HCT116 (cell line): ENCODE measurements around the gene AGAP1. TPM values are rescaled to one million over a fixed set of nuclear protein-coding genes. Genes with fewer than 3 reads are reported as not detected.

ENCODE experiments used
- ATAC-seq: fragments of 200-7000 bp; cut with Tn5 transposase; 2 replicates; pipeline ENCODE4 v1.9.1; 2020; ENCODE audit warnings: mild to moderate bottlenecking, moderate library complexity
- BruUV-seq: library from RNA; stranded (reverse); fragments of 400-500 nt; replicated peaks from 2 replicates; lab custom pipeline; 2021; lab: Mats Ljungman, UMichigan
- CTCF ChIA-PET: fragments of 300-600 bp; sonication (Branson Sonifier 250); formaldehyde crosslinking; loops from one replicate; lab custom pipeline; 2021; ENCODE audit warnings: antibody characterized with exemption; lab: Charles Lee
- POLR2A ChIA-PET: fragments of 300-600, 350-600 bp; sonication (Branson Sonifier 250); formaldehyde crosslinking; loops from one replicate; lab custom pipeline; 2021; ENCODE audit warnings: antibody characterized with exemption; lab: Charles Lee
- RAD21 ChIA-PET, 2 experiments: fragments of 300-600 bp; sonication (Branson Sonifier 250); formaldehyde crosslinking; loops; one replicate each; lab custom pipeline; 2023; ENCODE audit warnings: low total read pairs in 2 of 2; ENCODE audit not compliant: uncharacterized antibody in 2 of 2, unreplicated experiment in 2 of 2, low non-redundant PET in 1 of 2; lab: Charles Lee
- DNase-seq: peaks from one replicate; pipeline ENCODE4 v3.0.0-alpha.2; 2010; ENCODE audit warnings: low read depth, low spot score
- H2AFZ ChIP-seq: fragments of 200-600 bp; shearing (Covaris generic), sonication (generic); 2 replicates; pipeline ENCODE4 v1.6.1; 2017; ENCODE audit warnings: low read depth, mixed run types, mixed read lengths, antibody characterized with exemption, low read length; ENCODE audit not compliant: poor library complexity, severe bottlenecking
- H3K27ac ChIP-seq: 2 replicates; pipeline ENCODE4 v1.5.1; 2012; ENCODE audit warnings: low read depth, low read length
- H3K27me3 ChIP-seq: fragments of 200-600 bp; sonication (generic); 2 replicates; pipeline ENCODE4 v1.6.1; 2016; ENCODE audit warnings: mixed run types, low read length, mixed read lengths; ENCODE audit not compliant: insufficient read depth
- H3K36me3 ChIP-seq, 2 experiments: fragments of 200-500 bp in 1 of 2; fragments of 200-600 bp in 1 of 2; sonication (Bioruptor generic) in 1 of 2; sonication (generic) in 1 of 2; 2 replicates each; pipeline versions ENCODE4 v1.5.1 to v1.6.1; 2014 to 2016; ENCODE audit warnings: low read length in 2 of 2, inconsistent platforms in 1 of 2, mixed read lengths in 1 of 2, mixed run types in 1 of 2; ENCODE audit not compliant: insufficient read depth in 2 of 2, control insufficient read depth in 1 of 2
- H3K4me1 ChIP-seq, 2 experiments: fragments of 200-600 bp in 1 of 2; sonication (generic) in 1 of 2; 2 replicates each; pipeline versions ENCODE4 v1.5.1 to v1.6.1; 2012 to 2017; ENCODE audit warnings: low read length in 2 of 2, inconsistent platforms in 1 of 2, mild to moderate bottlenecking in 1 of 2, mixed read lengths in 1 of 2, mixed run types in 1 of 2, moderate library complexity in 1 of 2; ENCODE audit not compliant: insufficient read depth in 2 of 2, control insufficient read depth in 1 of 2
- H3K4me2 ChIP-seq: fragments of 200-600 bp; sonication (generic); 2 replicates; pipeline ENCODE4 v1.6.1; 2017; ENCODE audit warnings: mixed run types, low read length, mixed read lengths
- H3K4me3 ChIP-seq, 2 experiments: fragments of 200-600 bp in 1 of 2; sonication (generic) in 1 of 2; replicated peaks in 1 of 2; 2 replicates each; pipeline ENCODE4 v1.5.1; 2011 to 2016; ENCODE audit warnings: low read length in 2 of 2, control low read depth in 1 of 2, low read depth in 1 of 2, mild to moderate bottlenecking in 1 of 2, mixed read lengths in 1 of 2, mixed run types in 1 of 2
- H3K79me2 ChIP-seq: fragments of 200-600 bp; sonication (generic); 2 replicates; pipeline ENCODE4 v1.6.1; 2017; ENCODE audit warnings: mild to moderate bottlenecking, mixed run types, low read length, moderate library complexity, mixed read lengths; ENCODE audit not compliant: insufficient read depth
- H3K9ac ChIP-seq: fragments of 200-600 bp; sonication (generic); 2 replicates; pipeline ENCODE4 v1.6.1; 2016; ENCODE audit warnings: low read length, mixed read lengths
- H3K9me2 ChIP-seq: fragments of 200-600 bp; sonication (generic), shearing (Covaris generic); 2 replicates; pipeline ENCODE4 v1.6.1; 2017; ENCODE audit warnings: mixed run types, mild to moderate bottlenecking, moderate library complexity; ENCODE audit not compliant: insufficient read depth
- H3K9me3 ChIP-seq, 2 experiments: fragments of 200-500 bp in 1 of 2; fragments of 200-600 bp in 1 of 2; sonication (Bioruptor generic) in 1 of 2; sonication (generic) in 1 of 2; 2 replicates each; pipeline ENCODE4 v1.6.1; 2014 to 2017; ENCODE audit warnings: low read length in 2 of 2, mixed read lengths in 2 of 2, inconsistent platforms in 1 of 2, low read depth in 1 of 2, mild to moderate bottlenecking in 1 of 2, mixed run types in 1 of 2, moderate library complexity in 1 of 2; ENCODE audit not compliant: control insufficient read depth in 1 of 2, insufficient read depth in 1 of 2
- H4K20me1 ChIP-seq: fragments of 200-600 bp; sonication (generic), shearing (Covaris generic); 2 replicates; pipeline ENCODE4 v1.6.1; 2017; ENCODE audit warnings: mixed run types, mild to moderate bottlenecking, moderate library complexity; ENCODE audit not compliant: insufficient read depth
- CEBPB ChIP-seq: IDR thresholded peaks from 2 replicates; pipeline ENCODE4 v1.6.1; 2012; ENCODE audit warnings: low read depth
- JUND ChIP-seq: IDR thresholded peaks from 2 replicates; pipeline ENCODE4 v1.6.1; 2012
- SIN3A ChIP-seq: IDR thresholded peaks from 2 replicates; pipeline ENCODE4 v1.6.1; 2012; ENCODE audit warnings: low read depth
- TCF7L2 ChIP-seq: IDR thresholded peaks from 2 replicates; pipeline ENCODE4 v1.7.0; 2011; ENCODE audit warnings: borderline replicate concordance, inconsistent platforms; ENCODE audit not compliant: insufficient read depth, insufficient read length; ENCODE audit errors: extremely low read depth
- ZNF274 ChIP-seq: fragments of 200-500 bp; sonication (Bioruptor generic); IDR thresholded peaks from 2 replicates; pipeline ENCODE4 v1.6.1; 2014; ENCODE audit warnings: mild to moderate bottlenecking, low read depth, low read length, inconsistent platforms
- intact Hi-C: fragments of 100-400 bp; cut with micrococcal nuclease; formaldehyde crosslinking; loops from 2 replicates; pipeline ENCODE4 v1.10.0; 2022
- total RNA-seq: library from RNA; stranded (reverse); gene quantifications from one replicate; pipeline ENCODE4 v1.2.1, GENCODE V29; 2021; ENCODE audit not compliant: unreplicated experiment
- TF ChIP-seq, protein P1 (sequence below), 3 experiments: fragments of 200-600 bp in 1 of 3; sonication (generic) in 1 of 3; IDR thresholded peaks in 2 of 3; conservative IDR thresholded peaks in 1 of 3; 2 replicates each; pipeline ENCODE4 v1.5.1; 2012 to 2017; ENCODE audit warnings: low read depth in 2 of 3, low read length in 2 of 3, antibody characterized with exemption in 1 of 3, borderline replicate concordance in 1 of 3, control low read depth in 1 of 3, mild to moderate bottlenecking in 1 of 3, mixed read lengths in 1 of 3, mixed run types in 1 of 3, moderate library complexity in 1 of 3; ENCODE audit not compliant: insufficient read depth in 1 of 3
- TF ChIP-seq, protein P2 (sequence below): IDR thresholded peaks from 2 replicates; pipeline ENCODE4 v1.6.1; 2012; ENCODE audit warnings: low read depth

AGAP1 gene
- total RNA-seq, 1 experiment from 2014 or later, result 43.8 TPM

DNA sequence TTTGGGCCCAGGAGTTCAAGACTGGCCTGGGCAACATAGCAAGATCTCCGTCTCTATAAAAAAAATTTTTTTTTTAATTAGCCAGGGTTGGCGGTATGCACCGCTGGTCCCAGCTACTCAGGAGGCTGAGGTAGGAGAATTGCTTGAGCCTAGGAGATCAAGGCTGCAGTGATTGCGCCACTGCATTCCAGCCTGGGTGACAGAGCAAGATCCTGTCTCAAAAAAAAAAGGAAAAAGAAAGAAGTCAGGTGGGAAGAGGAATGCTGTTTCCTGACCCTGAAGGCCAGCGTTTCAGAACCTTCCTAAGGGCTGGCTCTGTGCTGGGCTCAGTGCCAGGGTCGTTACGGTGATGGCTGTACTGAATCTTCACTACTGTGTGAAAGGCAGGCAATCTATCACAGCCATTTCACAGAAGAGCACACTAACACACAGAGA lies 35.0 kb upstream of the AGAP1 start:
- no peaks in the 10 kb centered on the region for H4K20me1 ChIP-seq
- no peaks in the 10 kb centered on the region for H3K9me2 ChIP-seq
- RAD21 ChIA-PET, result no interaction called here
- H3K9ac ChIP-seq, result no peak overlapping the region
- H3K27ac ChIP-seq, result no peak overlapping the region
- ATAC-seq, result peak; percentile 63
- no peaks in the 10 kb centered on the region for H3K9me3 ChIP-seq
- peak overlapping the region; percentile 51 for H3K4me2 ChIP-seq
- peaks cover 7 to 9% of the 10 kb centered on the region in 2 experiments for H3K4me1 ChIP-seq
- no peak overlapping the region for H2AFZ ChIP-seq
- H3K36me3 ChIP-seq, result no peaks in the 10 kb centered on the region
- 0 out of 2 replicates have a peak, but pooled peaks cover 10% of the 10 kb centered on the region for H3K27me3 ChIP-seq
- intact Hi-C loops, result no loop called here
- no peak overlapping the region for H3K4me3 ChIP-seq
- peak; percentile 12 for TF ChIP-seq TCF7L2
- TF ChIP-seq, protein P1, sequence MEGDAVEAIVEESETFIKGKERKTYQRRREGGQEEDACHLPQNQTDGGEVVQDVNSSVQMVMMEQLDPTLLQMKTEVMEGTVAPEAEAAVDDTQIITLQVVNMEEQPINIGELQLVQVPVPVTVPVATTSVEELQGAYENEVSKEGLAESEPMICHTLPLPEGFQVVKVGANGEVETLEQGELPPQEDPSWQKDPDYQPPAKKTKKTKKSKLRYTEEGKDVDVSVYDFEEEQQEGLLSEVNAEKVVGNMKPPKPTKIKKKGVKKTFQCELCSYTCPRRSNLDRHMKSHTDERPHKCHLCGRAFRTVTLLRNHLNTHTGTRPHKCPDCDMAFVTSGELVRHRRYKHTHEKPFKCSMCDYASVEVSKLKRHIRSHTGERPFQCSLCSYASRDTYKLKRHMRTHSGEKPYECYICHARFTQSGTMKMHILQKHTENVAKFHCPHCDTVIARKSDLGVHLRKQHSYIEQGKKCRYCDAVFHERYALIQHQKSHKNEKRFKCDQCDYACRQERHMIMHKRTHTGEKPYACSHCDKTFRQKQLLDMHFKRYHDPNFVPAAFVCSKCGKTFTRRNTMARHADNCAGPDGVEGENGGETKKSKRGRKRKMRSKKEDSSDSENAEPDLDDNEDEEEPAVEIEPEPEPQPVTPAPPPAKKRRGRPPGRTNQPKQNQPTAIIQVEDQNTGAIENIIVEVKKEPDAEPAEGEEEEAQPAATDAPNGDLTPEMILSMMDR (IDR thresholded peaks at IDR 0.05 in 2 of 3, conservative IDR thresholded peaks at IDR 0.05 in 1 of 3; ENCODE audit: borderline replicate concordance in 1 of 3, insufficient read depth in 1 of 3, low read depth in 2 of 3, low read length in 2 of 3), result no peak
- TF ChIP-seq JUND, result 0 out of 2 replicates have a peak, but pooled peaks have one; percentile 13
- no peak for TF ChIP-seq ZNF274
- peak; percentile 88 for TF ChIP-seq CEBPB
- TF ChIP-seq SIN3A, result no peak
- TF ChIP-seq, all 23 proteins: peak for 3
- ChIA-PET POLR2A (no interaction called here), CTCF (no interaction called here)
- no peak for DNase-seq
- BruUV-seq, result no TSS peak
- no peaks in the 10 kb centered on the region for H3K79me2 ChIP-seq

DNA sequence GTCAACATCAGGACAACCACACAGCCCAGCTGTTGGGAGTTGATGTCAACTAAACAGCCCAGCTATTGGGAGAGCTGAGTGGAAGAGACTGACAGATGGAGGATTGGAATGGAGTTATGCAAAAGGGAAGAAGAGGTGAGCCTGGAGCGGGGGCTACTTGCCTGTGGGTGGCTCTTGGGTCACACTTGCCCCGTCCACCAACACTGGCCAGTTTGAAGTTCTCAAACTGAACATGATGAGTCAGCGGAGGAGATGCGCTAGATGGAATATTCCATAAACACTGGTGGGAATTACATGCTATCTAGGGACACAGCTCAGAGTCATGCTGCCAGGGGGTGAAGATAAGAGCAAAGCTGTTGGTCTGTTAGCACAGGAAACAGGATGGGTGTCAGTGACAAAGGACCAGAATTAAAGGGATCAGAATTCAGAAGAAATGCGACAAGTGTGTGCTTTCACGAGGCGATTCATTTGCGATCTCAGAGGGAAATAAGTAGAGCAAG lies 33.2 kb upstream of the AGAP1 start:
- H2AFZ ChIP-seq, result no peak overlapping the region
- H3K4me3 ChIP-seq, result no peak overlapping the region
- H3K79me2 ChIP-seq, result no peaks in the 10 kb centered on the region
- no peak overlapping the region for H3K9ac ChIP-seq
- ChIA-PET POLR2A (no interaction called here), RAD21 (no interaction called here), CTCF (no interaction called here)
- H3K9me3 ChIP-seq, result no peaks in the 10 kb centered on the region
- DNase-seq (no peak), ATAC-seq (no peak)
- intact Hi-C loops, result no loop called here
- BruUV-seq, result no TSS peak
- H3K27me3 ChIP-seq, result 0 out of 2 replicates have a peak, but pooled peaks cover 10% of the 10 kb centered on the region
- H3K27ac ChIP-seq, result no peak overlapping the region
- H4K20me1 ChIP-seq, result no peaks in the 10 kb centered on the region
- H3K4me1 ChIP-seq, result peaks cover 7 to 9% of the 10 kb centered on the region in 2 experiments
- H3K36me3 ChIP-seq, result no peaks in the 10 kb centered on the region
- no peak overlapping the region for H3K4me2 ChIP-seq
- H3K9me2 ChIP-seq, result no peaks in the 10 kb centered on the region
- TF ChIP-seq, protein P2, sequence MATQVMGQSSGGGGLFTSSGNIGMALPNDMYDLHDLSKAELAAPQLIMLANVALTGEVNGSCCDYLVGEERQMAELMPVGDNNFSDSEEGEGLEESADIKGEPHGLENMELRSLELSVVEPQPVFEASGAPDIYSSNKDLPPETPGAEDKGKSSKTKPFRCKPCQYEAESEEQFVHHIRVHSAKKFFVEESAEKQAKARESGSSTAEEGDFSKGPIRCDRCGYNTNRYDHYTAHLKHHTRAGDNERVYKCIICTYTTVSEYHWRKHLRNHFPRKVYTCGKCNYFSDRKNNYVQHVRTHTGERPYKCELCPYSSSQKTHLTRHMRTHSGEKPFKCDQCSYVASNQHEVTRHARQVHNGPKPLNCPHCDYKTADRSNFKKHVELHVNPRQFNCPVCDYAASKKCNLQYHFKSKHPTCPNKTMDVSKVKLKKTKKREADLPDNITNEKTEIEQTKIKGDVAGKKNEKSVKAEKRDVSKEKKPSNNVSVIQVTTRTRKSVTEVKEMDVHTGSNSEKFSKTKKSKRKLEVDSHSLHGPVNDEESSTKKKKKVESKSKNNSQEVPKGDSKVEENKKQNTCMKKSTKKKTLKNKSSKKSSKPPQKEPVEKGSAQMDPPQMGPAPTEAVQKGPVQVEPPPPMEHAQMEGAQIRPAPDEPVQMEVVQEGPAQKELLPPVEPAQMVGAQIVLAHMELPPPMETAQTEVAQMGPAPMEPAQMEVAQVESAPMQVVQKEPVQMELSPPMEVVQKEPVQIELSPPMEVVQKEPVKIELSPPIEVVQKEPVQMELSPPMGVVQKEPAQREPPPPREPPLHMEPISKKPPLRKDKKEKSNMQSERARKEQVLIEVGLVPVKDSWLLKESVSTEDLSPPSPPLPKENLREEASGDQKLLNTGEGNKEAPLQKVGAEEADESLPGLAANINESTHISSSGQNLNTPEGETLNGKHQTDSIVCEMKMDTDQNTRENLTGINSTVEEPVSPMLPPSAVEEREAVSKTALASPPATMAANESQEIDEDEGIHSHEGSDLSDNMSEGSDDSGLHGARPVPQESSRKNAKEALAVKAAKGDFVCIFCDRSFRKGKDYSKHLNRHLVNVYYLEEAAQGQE, result no peak
